ENCODE measurements around the gene CREBRF.

Gene CREBRF

DNA sequence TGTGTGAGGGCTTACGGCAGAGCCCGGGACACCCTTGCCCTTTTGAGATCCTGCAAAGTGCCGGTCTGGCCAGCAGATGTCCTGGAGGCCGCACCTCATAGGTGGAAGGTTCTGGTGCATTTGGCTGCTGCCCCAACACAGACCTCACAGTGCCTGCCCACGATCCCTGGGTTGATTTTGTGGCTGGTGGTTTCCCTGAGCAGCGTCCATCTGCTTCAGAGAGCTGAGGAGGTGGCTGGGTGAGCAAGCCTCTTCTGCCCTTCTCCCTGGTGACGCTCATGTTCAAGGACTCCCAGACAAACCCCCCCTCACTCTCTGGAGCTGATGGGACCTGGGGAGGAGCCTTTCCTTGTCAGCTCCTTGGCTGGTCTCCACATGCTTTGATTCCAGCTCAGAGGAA lies 107.1 kb downstream of the CREBRF start:
- no peak for DNase-seq

DNA sequence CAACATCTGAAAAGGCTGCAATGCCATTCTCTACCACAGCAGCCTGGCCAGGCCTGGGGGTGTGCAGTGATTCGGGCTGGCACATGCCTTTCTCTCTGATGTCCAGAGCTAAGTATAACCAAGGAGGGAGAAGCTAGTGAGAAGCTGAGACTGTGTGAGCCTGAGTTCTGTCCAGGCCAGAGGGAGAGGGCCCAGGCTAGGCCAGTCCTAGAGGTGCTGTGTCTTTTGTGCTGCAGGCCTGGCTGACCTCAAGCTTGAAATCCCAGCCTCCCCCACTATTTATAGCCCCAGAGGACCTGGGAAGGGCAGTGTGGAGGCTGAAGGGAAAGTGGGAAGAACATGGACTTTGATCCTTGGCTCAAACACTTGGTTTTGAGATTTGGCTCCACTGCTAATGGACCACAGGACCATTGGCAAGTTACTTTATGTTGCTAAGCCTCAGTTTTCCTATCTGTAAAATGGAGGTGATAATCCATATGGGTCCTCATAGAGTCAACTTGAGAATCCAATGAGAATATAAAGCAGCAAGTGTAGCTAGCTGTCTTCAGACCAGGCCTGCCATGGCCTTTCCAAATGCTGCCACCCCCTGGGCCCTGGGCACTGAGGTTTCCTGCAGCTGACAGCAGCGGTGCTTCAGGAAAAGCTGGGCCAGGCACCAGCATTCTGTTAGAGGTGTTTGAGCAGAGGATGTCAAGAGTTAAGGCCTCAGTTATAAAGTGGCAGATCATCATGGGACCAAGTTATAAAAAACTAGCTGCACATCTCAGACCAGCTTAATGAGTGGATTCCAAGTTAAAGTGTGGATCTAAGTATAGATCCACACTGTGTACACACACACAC lies 109.2 kb downstream of the CREBRF start:
- DNase-seq, result no peak

GRCh38 chr5:173172166-173172565 lies 116.0 kb downstream of the CREBRF start:
- DNase-seq, result no peak

DNA sequence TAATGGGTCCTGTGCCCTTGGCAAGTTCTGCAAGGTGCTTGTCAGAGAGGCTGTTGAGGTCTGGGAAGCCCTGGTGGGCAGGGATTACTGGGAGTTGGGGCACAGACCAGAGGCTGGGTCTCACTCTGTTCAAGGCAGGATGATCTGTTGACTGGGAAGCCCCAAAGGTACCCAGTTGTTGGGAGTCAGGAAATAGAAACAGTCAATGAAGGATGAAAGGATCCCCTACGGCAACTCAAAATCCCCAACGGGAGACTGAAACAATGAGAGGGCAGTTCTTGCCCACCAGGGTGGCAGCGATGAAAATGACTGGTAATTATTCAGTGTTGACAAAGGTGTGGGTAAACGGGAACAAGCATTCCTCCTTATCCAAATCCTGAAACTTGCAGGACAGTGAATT lies 119.4 kb downstream of the CREBRF start:
- DNase-seq, result no peak

DNA sequence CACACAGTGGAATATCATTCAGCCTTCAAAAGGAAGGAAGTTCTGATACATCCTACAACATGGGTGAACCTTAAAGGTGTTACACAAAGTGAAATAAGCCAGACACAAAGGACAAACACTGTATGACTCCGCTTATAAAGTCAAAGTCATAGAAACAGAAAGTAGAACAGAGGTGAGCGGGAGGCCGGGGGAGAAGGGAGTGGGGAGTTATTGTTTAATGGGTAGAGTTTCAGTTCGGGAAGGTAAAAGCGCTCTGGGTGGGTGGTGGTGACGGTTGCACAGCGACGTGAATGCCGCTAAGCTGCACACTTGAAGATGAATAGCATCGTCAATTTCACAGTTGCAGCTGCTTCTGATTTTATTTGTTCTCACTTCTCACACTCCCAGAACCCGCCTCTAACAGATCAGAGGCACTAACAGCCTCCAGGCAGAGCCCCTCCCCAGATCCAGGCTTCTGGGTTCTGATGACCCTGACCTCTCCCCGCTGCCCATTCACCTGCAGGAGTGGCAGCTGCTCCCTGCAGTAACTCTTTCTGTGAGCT lies 122.3 kb downstream of the CREBRF start:
- DNase-seq, result no peak

DNA sequence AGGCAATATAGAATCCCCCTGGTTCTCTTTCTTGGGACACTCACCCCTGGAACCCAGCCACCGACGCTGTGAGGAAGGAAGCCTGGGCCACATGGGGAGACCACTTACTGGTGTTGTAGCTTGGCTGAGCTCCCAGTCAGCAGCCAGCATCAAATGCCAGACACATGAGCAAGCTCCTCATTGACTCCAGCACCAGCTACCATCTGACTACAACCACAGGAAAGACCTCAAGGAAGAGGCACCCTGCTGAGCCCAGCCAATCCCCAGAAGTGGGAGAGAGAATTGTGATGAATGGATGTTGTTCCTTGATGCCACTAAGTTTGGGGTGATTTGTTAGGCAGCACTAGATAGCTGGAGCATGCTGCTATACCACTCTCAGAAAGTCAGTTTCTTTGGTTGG lies 124.2 kb downstream of the CREBRF start:
- DNase-seq, result no peak

- DNase-seq, result no peak
Observed at GRCh38 chr5:173187054-173187743, 131.0 kb downstream of the CREBRF start.

GRCh38 chr5:173188280-173188679 lies 132.1 kb downstream of the CREBRF start:
- no peak for DNase-seq
